ENCODE data around the gene CYTH3.
A peak's percentile ranks its signal among the peaks of the same experiment; 100 is the strongest.

The CYTH3 gene

GRCh38 chr7:6260291-6261187 lies 11.9 kb downstream of the CYTH3 start:
- H3K4me1 ChIP-seq = peaks cover 0 to 73% (median 54%) of the 10 kb centered on the region in 4 donors

GRCh38 chr7:6259257-6259656 lies 13.2 kb downstream of the CYTH3 start:
- H3K27me3 ChIP-seq = no peaks in the 10 kb centered on the region
- intact Hi-C loops (cut with DNase I; ENCODE audit: low total_unique reads) = no loop called here
- no peak for DNase-seq
- H3K4me1 ChIP-seq = peaks cover 0 to 86% (median 61%) of the 10 kb centered on the region in 4 donors
- no peaks in the 10 kb centered on the region for H3K36me3 ChIP-seq
- no peak overlapping the region for H3K4me3 ChIP-seq
- H3K9me3 ChIP-seq = no peaks in the 10 kb centered on the region
- peak overlapping the region; percentile 64 to 72 for H3K27ac ChIP-seq
- TF ChIP-seq CTCF (IDR thresholded peaks at IDR 0.05) = no peak

More at GRCh38 chr7:6260291-6261187, 11.9 kb downstream of the CYTH3 start:
- DNase-seq = no peak
- no peaks in the 10 kb centered on the region for H3K36me3 ChIP-seq
- no peaks in the 10 kb centered on the region for H3K9me3 ChIP-seq
- no peak overlapping the region for H3K4me3 ChIP-seq
- intact Hi-C loops (cut with DNase I; ENCODE audit: low total_unique reads) = no loop called here
- no peak for TF ChIP-seq CTCF (IDR thresholded peaks at IDR 0.05)
- no peaks in the 10 kb centered on the region for H3K27me3 ChIP-seq
- H3K27ac ChIP-seq = peak overlapping the region; percentile 72 to 77

GRCh38 chr7:6258440-6259182 lies 13.8 kb downstream of the CYTH3 start:
- DNase-seq = no peak
- intact Hi-C loops (cut with DNase I; ENCODE audit: low total_unique reads) = no loop called here
- H3K4me1 ChIP-seq = peaks cover 0 to 92% (median 66%) of the 10 kb centered on the region in 4 donors

DNA sequence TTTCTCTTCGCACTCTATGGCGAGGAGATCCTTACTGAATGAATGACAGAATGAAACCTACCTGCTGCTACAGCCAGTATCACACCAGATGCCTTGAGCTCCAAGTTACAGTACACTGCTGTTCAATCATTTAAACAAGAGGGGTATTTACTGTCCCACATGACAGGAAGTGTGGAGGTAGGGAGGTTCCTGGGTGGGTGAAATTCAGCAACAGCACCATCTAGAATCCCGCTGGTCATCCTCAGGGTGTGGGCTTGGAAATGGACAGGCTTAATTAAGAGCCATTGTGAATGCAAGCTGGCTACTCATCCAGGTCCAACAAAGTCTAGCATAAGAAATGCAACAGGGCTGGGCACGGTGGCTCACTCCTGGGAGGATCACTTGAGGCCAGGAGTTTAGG lies 14.7 kb downstream of the CYTH3 start:
- peaks cover 0 to 98% (median 71%) of the 10 kb centered on the region in 4 donors for H3K4me1 ChIP-seq
- H3K27me3 ChIP-seq = no peaks in the 10 kb centered on the region
- no peak overlapping the region for H3K4me3 ChIP-seq
- TF ChIP-seq CTCF (IDR thresholded peaks at IDR 0.05) = no peak
- no peaks in the 10 kb centered on the region for H3K9me3 ChIP-seq
- intact Hi-C loops (cut with DNase I; ENCODE audit: low total_unique reads) = no loop called here
- no peaks in the 10 kb centered on the region for H3K36me3 ChIP-seq
- no peak for DNase-seq
- H3K27ac ChIP-seq = peak overlapping the region; percentile 64 to 72

More at GRCh38 chr7:6258440-6259182, 13.8 kb downstream of the CYTH3 start:
- no peak for TF ChIP-seq CTCF (IDR thresholded peaks at IDR 0.05)
- peak overlapping the region; percentile 64 to 72 for H3K27ac ChIP-seq
- H3K27me3 ChIP-seq = no peaks in the 10 kb centered on the region
- H3K9me3 ChIP-seq = no peaks in the 10 kb centered on the region
- no peak overlapping the region for H3K4me3 ChIP-seq
- no peaks in the 10 kb centered on the region for H3K36me3 ChIP-seq

DNA sequence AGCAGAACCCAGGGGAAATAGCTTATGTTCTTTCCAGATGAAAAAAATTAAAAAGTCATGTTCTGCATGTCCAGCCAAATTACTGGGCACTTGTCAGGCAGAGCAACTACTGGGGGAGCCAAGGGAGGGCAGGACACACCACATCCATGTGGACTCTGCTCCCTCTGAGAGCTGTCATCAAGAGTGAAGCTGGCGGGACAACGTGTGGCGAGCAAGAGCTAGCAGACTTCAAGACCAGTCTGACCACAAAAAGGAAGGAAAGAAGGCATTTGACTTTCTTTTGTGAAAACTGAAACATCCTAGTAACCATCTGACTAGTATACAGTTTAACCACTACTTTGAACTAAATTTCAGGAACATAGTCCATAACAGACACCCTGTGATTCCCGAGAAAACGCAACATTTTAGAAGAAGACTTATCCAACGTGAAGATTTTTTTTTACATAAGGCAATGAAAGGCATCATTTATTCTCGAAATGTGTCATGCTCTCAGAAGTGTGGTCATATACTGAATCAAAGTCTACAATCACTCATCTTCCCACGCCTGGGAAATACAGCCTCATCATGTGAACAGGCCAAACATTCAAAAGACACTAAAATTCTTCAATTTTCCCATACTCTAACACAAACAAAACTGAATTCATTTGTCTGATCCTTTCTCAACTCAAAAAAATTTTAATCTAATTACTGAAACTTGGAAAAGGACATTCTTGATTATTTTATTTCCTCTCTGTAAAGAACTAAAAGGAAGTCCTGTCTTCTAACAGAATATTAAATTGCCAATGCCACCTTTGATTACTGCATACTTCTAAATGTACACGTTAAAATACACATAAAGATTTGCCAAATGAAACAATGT lies 15.5 kb downstream of the CYTH3 start:
- no peaks in the 10 kb centered on the region for H3K27me3 ChIP-seq
- H3K4me3 ChIP-seq = peak overlapping the region in 1 of 2 donors; percentile 11
- TF ChIP-seq CTCF (IDR thresholded peaks at IDR 0.05) = no peak
- peak; percentile 82 to 90 for DNase-seq
- H3K4me1 ChIP-seq = peaks cover 0 to 98% (median 69%) of the 10 kb centered on the region in 4 donors
- intact Hi-C loops (cut with DNase I; ENCODE audit: low total_unique reads) = no loop called here
- no peaks in the 10 kb centered on the region for H3K36me3 ChIP-seq
- H3K27ac ChIP-seq = peak overlapping the region; percentile 64 to 72
- H3K9me3 ChIP-seq = no peaks in the 10 kb centered on the region
